ENCODE data around the gene YLPM1. TPM values are rescaled to one million over a fixed set of nuclear protein-coding genes. Genes with fewer than 3 reads are reported as not detected.
A peak's percentile ranks its signal among the peaks of the same experiment; 100 is the strongest.
"Not testable (repeated sequence)": the region's sequence is repeated elsewhere in the genome, so short reads cannot be mapped to it uniquely, and the experiment has no call there.

Gene YLPM1
- total RNA-seq, 2 experiments from 2014 or later = 46.5 to 47.0 TPM

DNA sequence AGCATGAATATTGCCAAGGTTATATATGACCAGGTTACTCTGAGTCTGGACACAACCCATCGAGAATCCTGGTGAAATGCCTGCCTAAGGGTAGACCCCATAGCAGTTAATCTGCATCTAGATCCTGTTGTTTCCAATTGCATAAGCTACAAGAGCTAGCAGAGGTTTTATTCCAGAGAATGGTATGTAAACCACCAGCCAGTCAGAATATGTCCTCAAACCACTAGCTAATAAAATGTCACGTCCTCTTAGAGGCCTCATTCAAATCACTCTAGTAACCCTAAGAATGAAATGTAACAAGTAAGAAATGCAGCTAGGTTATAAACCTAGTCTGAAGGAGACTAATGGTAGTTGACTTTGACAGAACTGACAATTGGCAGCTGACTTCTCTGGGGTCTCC lies 9.0 kb upstream of the YLPM1 start:
- no peaks in the 10 kb centered on the region for H3K4me1 Mint-ChIP-seq (ENCODE audit: low read depth)
- H3K27me3 Mint-ChIP-seq (ENCODE audit: low read depth) = no peaks in the 10 kb centered on the region
- no peak overlapping the region for H3K4me3 Mint-ChIP-seq
- peaks cover 2% of the 10 kb centered on the region for H3K36me3 Mint-ChIP-seq (ENCODE audit: low read depth)
- intact Hi-C loops (cut with micrococcal nuclease) = no loop called here
- H3K9me3 Mint-ChIP-seq = peaks cover 7% of the 10 kb centered on the region
- no peak for DNase-seq
- CTCF ChIA-PET = no interaction called here
- H3K27ac Mint-ChIP-seq = no peak overlapping the region

GRCh38 chr14:74754899-74755298 lies 8.2 kb upstream of the YLPM1 start:
- Mint-ChIP-seq H3K4me3 (no peak overlapping the region), H3K4me1 (ENCODE audit: low read depth) (no peaks in the 10 kb centered on the region), H3K36me3 (ENCODE audit: low read depth) (peaks cover 2% of the 10 kb centered on the region), H3K9me3 (peaks cover 7% of the 10 kb centered on the region), H3K27ac (no peak overlapping the region), H3K27me3 (ENCODE audit: low read depth) (no peaks in the 10 kb centered on the region)
- no peak for DNase-seq
- CTCF ChIA-PET = no interaction called here
- intact Hi-C loops (cut with micrococcal nuclease) = no loop called here

- H3K4me3 Mint-ChIP-seq = no peak overlapping the region
- no peak overlapping the region for H3K27ac Mint-ChIP-seq
- peaks cover 2% of the 10 kb centered on the region for H3K36me3 Mint-ChIP-seq (ENCODE audit: low read depth)
- peaks cover under 1% of the 10 kb centered on the region for H3K4me1 Mint-ChIP-seq (ENCODE audit: low read depth)
- H3K9me3 Mint-ChIP-seq = peaks cover 7% of the 10 kb centered on the region
- no peaks in the 10 kb centered on the region for H3K27me3 Mint-ChIP-seq (ENCODE audit: low read depth)
- no peak for DNase-seq
- CTCF ChIA-PET = no interaction called here
- intact Hi-C loops (cut with micrococcal nuclease) = no loop called here
Observed at GRCh38 chr14:74756326-74756725, 6.8 kb upstream of the YLPM1 start.

GRCh38 chr14:74758505-74758904 lies 4.6 kb upstream of the YLPM1 start:
- H3K4me3 Mint-ChIP-seq, DNase-seq, CTCF ChIA-PET: not testable (repeated sequence)

DNA sequence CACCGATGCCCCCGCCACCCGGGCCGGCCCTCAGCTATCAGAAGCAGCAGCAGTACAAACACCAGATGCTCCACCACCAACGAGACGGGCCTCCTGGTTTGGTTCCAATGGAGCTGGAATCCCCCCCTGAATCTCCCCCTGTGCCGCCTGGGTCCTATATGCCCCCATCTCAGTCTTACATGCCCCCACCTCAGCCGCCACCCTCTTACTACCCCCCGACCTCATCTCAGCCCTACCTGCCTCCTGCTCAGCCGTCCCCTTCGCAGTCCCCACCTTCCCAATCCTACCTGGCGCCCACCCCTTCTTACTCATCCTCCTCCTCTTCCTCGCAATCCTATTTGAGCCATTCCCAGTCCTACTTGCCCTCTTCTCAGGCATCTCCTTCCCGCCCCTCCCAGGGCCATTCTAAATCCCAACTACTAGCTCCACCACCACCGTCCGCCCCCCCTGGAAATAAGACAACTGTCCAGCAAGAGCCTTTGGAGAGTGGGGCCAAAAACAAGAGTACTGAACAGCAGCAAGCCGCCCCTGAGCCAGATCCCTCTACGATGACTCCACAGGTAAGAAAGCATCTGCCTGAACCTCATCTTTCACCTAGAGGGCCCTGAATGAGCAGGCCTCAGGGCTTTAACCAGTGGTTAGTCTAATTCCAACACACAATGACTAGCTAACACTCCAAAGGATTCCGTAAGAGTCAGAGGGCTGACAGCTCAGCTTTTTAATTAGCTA lies 851 bp downstream of the YLPM1 start:
- DNase-seq = peak; percentile 55
- CTCF ChIA-PET = interaction anchor here (0.5 to 2.2 kb wide), 9 partner anchors 10 to 339 kb away, joined by 3 to 10 read pairs (median 4); partner anchors contain the start of gene LTBP2
- intact Hi-C loops (cut with micrococcal nuclease) = loop anchor here (1.0 to 10.0 kb wide), 12 partner anchors 21 to 801 kb away; partner anchors contain the start of genes ABCD4, ALDH6A1, AREL1 and FCF1
- Mint-ChIP-seq H3K27me3 (ENCODE audit: low read depth) (no peaks in the 10 kb centered on the region), H3K9me3 (no peaks in the 10 kb centered on the region), H3K27ac (peak overlapping the region; percentile 92), H3K4me3 (peak overlapping the region; percentile 94), H3K36me3 (ENCODE audit: low read depth) (peaks cover 31% of the 10 kb centered on the region), H3K4me1 (ENCODE audit: low read depth) (peaks cover 54% of the 10 kb centered on the region)

More at GRCh38 chr14:74758505-74758904, 4.6 kb upstream of the YLPM1 start:
- H3K27me3 Mint-ChIP-seq (ENCODE audit: low read depth); H3K27ac Mint-ChIP-seq; intact Hi-C loops (cut with micrococcal nuclease); H3K36me3 Mint-ChIP-seq (ENCODE audit: low read depth); H3K9me3 Mint-ChIP-seq: not testable (repeated sequence)
- H3K4me1 Mint-ChIP-seq (ENCODE audit: low read depth) = peaks cover 11% of the 10 kb centered on the region

- Mint-ChIP-seq H3K27ac (peak overlapping the region; percentile 43), H3K9me3 (no peaks in the 10 kb centered on the region), H3K27me3 (ENCODE audit: low read depth) (no peaks in the 10 kb centered on the region), H3K36me3 (ENCODE audit: low read depth) (peaks cover 32% of the 10 kb centered on the region), H3K4me1 (ENCODE audit: low read depth) (peaks cover 61% of the 10 kb centered on the region), H3K4me3 (peak overlapping the region; percentile 94)
- CTCF ChIA-PET = no interaction called here
- intact Hi-C loops (cut with micrococcal nuclease) = loop anchor here (2.0 to 10.0 kb wide), 3 partner anchors 19 to 799 kb away; partner anchors contain the start of gene TMED10
- no peak for DNase-seq
Observed at GRCh38 chr14:74765721-74766120, 2.6 kb downstream of the YLPM1 start.

GRCh38 chr14:74771399-74771798 lies 8.3 kb downstream of the YLPM1 start:
- CTCF ChIA-PET = interaction anchor here (1.1 kb wide), 1 partner anchor 89 kb away, joined by 3 read pairs; no protein-coding TSS in a partner anchor
- H3K9me3 Mint-ChIP-seq = no peaks in the 10 kb centered on the region
- H3K4me1 Mint-ChIP-seq (ENCODE audit: low read depth) = peaks cover 53% of the 10 kb centered on the region
- H3K4me3 Mint-ChIP-seq = no peak overlapping the region
- peaks cover 24% of the 10 kb centered on the region for H3K36me3 Mint-ChIP-seq (ENCODE audit: low read depth)
- intact Hi-C loops (cut with micrococcal nuclease) = no loop called here
- DNase-seq = no peak
- no peaks in the 10 kb centered on the region for H3K27me3 Mint-ChIP-seq (ENCODE audit: low read depth)
- H3K27ac Mint-ChIP-seq = no peak overlapping the region

GRCh38 chr14:74784634-74785033 lies 21.5 kb downstream of the YLPM1 start:
- intact Hi-C loops (cut with micrococcal nuclease) = loop anchor here (2.0 kb wide), 1 partner anchor 20 kb away; no protein-coding TSS in a partner anchor
- Mint-ChIP-seq H3K4me3 (no peak overlapping the region), H3K4me1 (ENCODE audit: low read depth) (peaks cover 23% of the 10 kb centered on the region), H3K27ac (peak overlapping the region; percentile 24), H3K27me3 (ENCODE audit: low read depth) (no peaks in the 10 kb centered on the region), H3K9me3 (no peaks in the 10 kb centered on the region), H3K36me3 (ENCODE audit: low read depth) (peaks cover 46% of the 10 kb centered on the region)
- DNase-seq = no peak
- CTCF ChIA-PET = interaction anchor here (1.3 to 1.7 kb wide), 2 partner anchors 8 to 21 kb away, joined by 4 read pairs; partner anchors contain the start of gene YLPM1

DNA sequence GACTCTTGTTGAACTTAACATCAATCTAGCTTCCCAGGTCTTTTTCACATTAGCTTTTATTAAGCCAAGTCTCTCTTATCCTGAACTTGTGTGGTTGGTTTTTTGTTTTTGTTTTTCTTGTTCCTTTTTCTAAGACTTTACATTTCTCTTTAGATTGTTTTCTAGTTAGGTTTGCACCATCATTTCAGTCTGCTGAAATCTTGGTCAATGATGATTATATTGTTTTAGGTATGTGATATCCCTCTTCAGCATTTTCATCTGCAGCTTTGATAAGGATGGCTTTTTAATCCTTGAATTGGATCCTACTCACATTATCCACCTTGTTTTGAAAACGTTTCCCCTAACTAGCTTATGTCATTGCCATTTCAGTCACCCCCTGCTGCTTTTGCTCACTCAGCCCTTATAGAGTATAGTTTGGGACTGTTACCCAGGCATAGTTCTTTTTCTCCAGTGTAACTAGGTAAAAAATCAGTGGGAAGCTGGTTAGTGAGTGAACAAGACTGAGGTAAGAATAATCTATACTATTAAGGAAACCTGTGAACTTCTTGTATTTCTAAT lies 22.0 kb downstream of the YLPM1 start:
- no peaks in the 10 kb centered on the region for H3K27me3 Mint-ChIP-seq (ENCODE audit: low read depth)
- peak overlapping the region; percentile 10 for H3K27ac Mint-ChIP-seq
- no peak overlapping the region for H3K4me3 Mint-ChIP-seq
- CTCF ChIA-PET = interaction anchor here (0.5 to 1.7 kb wide), 4 partner anchors 8 to 471 kb away, joined by 3 to 4 read pairs (median 4); partner anchors contain the start of gene YLPM1
- intact Hi-C loops (cut with micrococcal nuclease) = loop anchor here (2.0 kb wide), 1 partner anchor 20 kb away; no protein-coding TSS in a partner anchor
- peaks cover 48% of the 10 kb centered on the region for H3K36me3 Mint-ChIP-seq (ENCODE audit: low read depth)
- no peak for DNase-seq
- H3K4me1 Mint-ChIP-seq (ENCODE audit: low read depth) = peaks cover 23% of the 10 kb centered on the region
- H3K9me3 Mint-ChIP-seq = no peaks in the 10 kb centered on the region

GRCh38 chr14:74786796-74787315 lies 23.7 kb downstream of the YLPM1 start:
- Mint-ChIP-seq H3K36me3 (ENCODE audit: low read depth) (peaks cover 49% of the 10 kb centered on the region), H3K9me3 (peaks cover 3% of the 10 kb centered on the region), H3K4me3 (no peak overlapping the region), H3K4me1 (ENCODE audit: low read depth) (peaks cover 28% of the 10 kb centered on the region), H3K27ac (no peak overlapping the region), H3K27me3 (ENCODE audit: low read depth) (no peaks in the 10 kb centered on the region)
- intact Hi-C loops (cut with micrococcal nuclease) = no loop called here
- CTCF ChIA-PET = no interaction called here
- DNase-seq = no peak

DNA sequence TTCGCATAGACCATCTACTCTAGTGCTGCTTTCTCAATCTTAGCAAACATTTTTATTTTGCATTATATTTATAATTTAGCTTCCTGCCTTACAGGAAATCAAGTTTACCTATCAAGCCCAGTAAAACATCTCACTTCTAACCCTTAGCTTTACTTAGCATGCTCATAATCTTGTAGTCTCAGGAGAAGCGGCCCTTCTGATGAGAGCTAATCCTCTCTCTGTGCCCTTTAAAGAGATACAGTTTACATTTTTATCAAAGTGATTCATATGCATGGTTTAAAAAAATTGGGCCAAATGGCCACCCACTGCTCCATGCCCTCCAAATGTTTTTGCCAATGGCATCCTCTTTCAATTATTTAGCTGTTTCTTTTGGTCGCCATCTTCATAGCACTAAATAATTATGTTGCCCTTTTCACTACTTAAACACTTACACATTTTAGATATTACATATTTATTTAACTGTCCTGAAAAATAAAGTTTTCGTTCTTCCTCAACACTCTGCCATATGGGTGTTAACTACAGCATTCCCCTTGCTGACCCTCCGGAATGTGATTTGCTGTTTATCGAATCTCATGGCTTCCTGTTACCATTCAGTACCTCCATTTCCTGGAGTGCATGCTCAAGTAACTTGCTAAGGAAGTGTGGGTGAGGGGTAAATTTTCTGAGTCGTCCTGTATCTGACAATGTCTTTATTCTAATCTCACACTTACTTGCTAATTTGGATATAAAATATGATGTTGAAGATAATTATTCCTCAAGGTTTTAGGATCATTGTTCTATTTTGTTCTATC lies 29.3 kb downstream of the YLPM1 start:
- Mint-ChIP-seq H3K27ac (peak overlapping the region; percentile 81), H3K4me1 (ENCODE audit: low read depth) (peaks cover 38% of the 10 kb centered on the region), H3K4me3 (peak overlapping the region; percentile 60), H3K36me3 (ENCODE audit: low read depth) (peaks cover 31% of the 10 kb centered on the region), H3K27me3 (ENCODE audit: low read depth) (no peaks in the 10 kb centered on the region), H3K9me3 (peaks cover 3% of the 10 kb centered on the region)
- DNase-seq = peak; percentile 15
- CTCF ChIA-PET = interaction anchor here (0.6 to 0.9 kb wide), 5 partner anchors 10 to 85 kb away, joined by 3 to 5 read pairs (median 3); partner anchors contain the start of gene YLPM1
- intact Hi-C loops (cut with micrococcal nuclease) = loop anchor here (1.0 to 2.0 kb wide), 4 partner anchors 28 to 210 kb away; partner anchors contain the start of gene EIF2B2

All from activated naive CD4-positive, alpha-beta T cell treated with anti-CD3 and anti-CD28 coated beads for 36 hours (primary cell).